Stimulated activated naive CD4-positive, alpha-beta T cell (primary cell): Measurements from ENCODE around the gene SNED1.
"Not testable (repeated sequence)": the region's sequence is repeated elsewhere in the genome, so short reads cannot be mapped to it uniquely, and the experiment has no call there.

ENCODE experiments used
- DNase-seq, 6 experiments: peaks; one replicate each; lab custom pipeline; 2025; lab: John Stamatoyannopoulos, UW

The SNED1 gene

GRCh38 chr2:241087420-241088268 is 89.2 kb downstream of the SNED1 start:
- no peak for DNase-seq

- DNase-seq: no peak
Observed at GRCh38 chr2:241088376-241088775, 90.0 kb downstream of the SNED1 start.

GRCh38 chr2:241088791-241089732 is 90.6 kb downstream of the SNED1 start:
- DNase-seq: no peak

- no peak for DNase-seq
Observed at GRCh38 chr2:241091201-241091600, 92.8 kb downstream of the SNED1 start.

GRCh38 chr2:241091734-241092445 is 93.5 kb downstream of the SNED1 start:
- no peak for DNase-seq

GRCh38 chr2:241092677-241093076 is 94.3 kb downstream of the SNED1 start:
- no peak for DNase-seq

GRCh38 chr2:241093133-241093781 is 94.8 kb downstream of the SNED1 start:
- DNase-seq: not testable (repeated sequence)

- DNase-seq: no peak
Observed at GRCh38 chr2:241094172-241094571, 95.8 kb downstream of the SNED1 start.

GRCh38 chr2:241094924-241095420 is 96.6 kb downstream of the SNED1 start:
- DNase-seq: no peak

GRCh38 chr2:241095594-241096290 is 97.3 kb downstream of the SNED1 start:
- peak; percentile 24 to 82 (median 64) for DNase-seq

- no peak for DNase-seq
Observed at GRCh38 chr2:241096979-241097378, 98.6 kb downstream of the SNED1 start.

- no peak for DNase-seq
Observed at GRCh38 chr2:241099246-241099645, 100.8 kb downstream of the SNED1 start.

GRCh38 chr2:241102239-241102803 is 103.9 kb downstream of the SNED1 start, which contains the start of gene MTERF4:
Gene MTERF4 (minus strand): TSS chr2:241102287. CDS start chr2:241102273, 14 bp downstream.
- peak; percentile 73 to 89 (median 83) for DNase-seq

GRCh38 chr2:241103176-241103595 is 104.8 kb downstream of the SNED1 start:
- DNase-seq: no peak

- not testable (repeated sequence) for DNase-seq
Observed at GRCh38 chr2:241104611-241105010, 106.2 kb downstream of the SNED1 start.

GRCh38 chr2:241105641-241106040 is 107.2 kb downstream of the SNED1 start:
- no peak for DNase-seq

- no peak for DNase-seq
Observed at GRCh38 chr2:241107031-241107783, 108.8 kb downstream of the SNED1 start.

- DNase-seq: peak in 4 of 6 experiments; percentile 30 to 84 (median 81)
Observed at GRCh38 chr2:241108271-241109209, 110.1 kb downstream of the SNED1 start.
